ENCODE results near the gene DPPA2.

DNA sequence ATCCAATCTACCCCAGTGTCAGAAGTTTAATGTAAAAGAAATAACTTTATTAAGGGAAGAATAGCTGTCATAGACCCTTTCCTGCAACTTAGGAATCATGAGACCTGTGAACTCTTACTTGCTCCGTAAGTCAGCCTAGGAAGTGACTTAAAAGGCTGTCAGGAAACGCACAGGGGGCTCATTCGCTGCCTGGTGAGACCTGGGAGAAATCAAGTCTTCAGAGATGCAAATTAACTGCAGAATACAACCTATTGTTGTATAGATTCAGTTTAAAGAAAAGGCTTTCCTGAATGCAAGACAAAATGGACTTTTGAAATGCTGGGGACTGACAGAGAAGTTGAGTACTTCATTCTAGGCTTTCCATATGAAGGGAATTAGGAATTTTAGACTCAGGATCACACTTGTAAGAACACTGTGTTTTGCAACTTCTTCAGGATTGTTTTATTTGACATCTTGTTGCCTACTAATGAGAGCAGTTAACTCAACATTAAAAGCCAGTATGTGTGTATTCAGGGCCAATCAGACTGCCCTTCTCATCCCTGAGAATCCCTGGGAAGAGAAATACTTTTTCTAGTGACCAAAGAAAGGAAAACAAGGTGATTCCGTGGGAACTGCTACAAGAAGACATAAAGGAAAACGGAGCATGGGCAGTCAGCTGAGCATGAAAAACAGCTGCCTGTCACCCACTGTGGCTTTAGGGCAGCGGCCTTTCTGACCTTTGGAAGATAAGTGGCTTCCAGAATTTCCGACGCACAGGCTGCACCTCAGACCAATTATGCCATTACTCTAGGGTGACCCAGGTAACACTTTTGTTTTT, 39.5 kb upstream of the DPPA2 start:
- TF ChIP-seq, protein P1, sequence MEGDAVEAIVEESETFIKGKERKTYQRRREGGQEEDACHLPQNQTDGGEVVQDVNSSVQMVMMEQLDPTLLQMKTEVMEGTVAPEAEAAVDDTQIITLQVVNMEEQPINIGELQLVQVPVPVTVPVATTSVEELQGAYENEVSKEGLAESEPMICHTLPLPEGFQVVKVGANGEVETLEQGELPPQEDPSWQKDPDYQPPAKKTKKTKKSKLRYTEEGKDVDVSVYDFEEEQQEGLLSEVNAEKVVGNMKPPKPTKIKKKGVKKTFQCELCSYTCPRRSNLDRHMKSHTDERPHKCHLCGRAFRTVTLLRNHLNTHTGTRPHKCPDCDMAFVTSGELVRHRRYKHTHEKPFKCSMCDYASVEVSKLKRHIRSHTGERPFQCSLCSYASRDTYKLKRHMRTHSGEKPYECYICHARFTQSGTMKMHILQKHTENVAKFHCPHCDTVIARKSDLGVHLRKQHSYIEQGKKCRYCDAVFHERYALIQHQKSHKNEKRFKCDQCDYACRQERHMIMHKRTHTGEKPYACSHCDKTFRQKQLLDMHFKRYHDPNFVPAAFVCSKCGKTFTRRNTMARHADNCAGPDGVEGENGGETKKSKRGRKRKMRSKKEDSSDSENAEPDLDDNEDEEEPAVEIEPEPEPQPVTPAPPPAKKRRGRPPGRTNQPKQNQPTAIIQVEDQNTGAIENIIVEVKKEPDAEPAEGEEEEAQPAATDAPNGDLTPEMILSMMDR (IDR thresholded peaks at IDR 0.05): no peak
- TF ChIP-seq POLR2A (IDR thresholded peaks at IDR 0.05): no peak

All from thyroid gland (tissue), 4 donors.